ENCODE results near the gene SUCLG2. TPM values are rescaled to one million over a fixed set of nuclear protein-coding genes. Genes with fewer than 3 reads are reported as not detected.

The SUCLG2 gene
- total and polyA plus RNA-seq, 10 of the 15 experiments (the other 5 are each of a cell fraction or from before 2014, with no cell fraction given): 17.8 to 50.9 (median 37.2) TPM

DNA sequence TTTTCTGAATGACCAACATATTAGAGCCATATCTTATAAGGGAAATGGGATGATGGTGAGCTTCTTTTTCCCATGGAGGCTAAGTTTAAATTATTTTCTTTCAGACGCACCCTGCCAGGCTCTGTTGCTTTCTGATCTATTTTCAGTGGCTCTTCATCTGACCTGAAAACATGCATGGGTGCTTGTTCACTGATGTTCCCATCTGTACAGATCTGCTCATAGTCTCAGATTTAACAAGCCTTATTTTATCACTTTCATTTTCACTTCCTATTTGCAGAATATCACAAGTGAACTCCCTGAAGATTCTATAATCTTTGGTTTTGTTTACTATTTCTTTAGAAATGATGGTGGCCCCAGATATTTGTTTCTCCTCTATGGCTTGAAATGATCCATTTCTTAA is 31.1 kb upstream of the SUCLG2 start (continued):
- TF ChIP-seq, protein P1, sequence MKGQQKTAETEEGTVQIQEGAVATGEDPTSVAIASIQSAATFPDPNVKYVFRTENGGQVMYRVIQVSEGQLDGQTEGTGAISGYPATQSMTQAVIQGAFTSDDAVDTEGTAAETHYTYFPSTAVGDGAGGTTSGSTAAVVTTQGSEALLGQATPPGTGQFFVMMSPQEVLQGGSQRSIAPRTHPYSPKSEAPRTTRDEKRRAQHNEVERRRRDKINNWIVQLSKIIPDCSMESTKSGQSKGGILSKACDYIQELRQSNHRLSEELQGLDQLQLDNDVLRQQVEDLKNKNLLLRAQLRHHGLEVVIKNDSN (IDR thresholded peaks at IDR 0.05; ENCODE audit: borderline replicate concordance, extremely low read length, insufficient read depth, low read depth, low read length): no peak
- TF ChIP-seq PAX5 (IDR thresholded peaks at IDR 0.05; ENCODE audit: borderline replicate concordance, low read depth, low read length) (0 out of 2 replicates have a peak, but pooled peaks have one; percentile 26), CHD2 (IDR thresholded peaks at IDR 0.05; ENCODE audit: borderline replicate concordance, low read depth, low read length) (no peak), IKZF2 (IDR thresholded peaks at IDR 0.05) (peak; percentile 29 to 58; a peak in 2 of 4 replicates), ETV6 (conservative IDR thresholded peaks at IDR 0.05 in 1 of 2, IDR thresholded peaks at IDR 0.05 in 1 of 2; ENCODE audit: borderline replicate concordance in 1 of 2, low read depth in 1 of 2) (0 out of 4 replicates have a peak, but pooled peaks of 1 of the 2 experiments have one; percentile 31), BMI1 (IDR thresholded peaks at IDR 0.05; ENCODE audit: borderline replicate concordance) (no peak), EZH2 (IDR thresholded peaks at IDR 0.05; ENCODE audit: borderline replicate concordance, control insufficient read depth, low read depth, low read length) (no peak), SREBF1 (IDR thresholded peaks at IDR 0.05; ENCODE audit: low read length) (no peak), MEF2A (IDR thresholded peaks at IDR 0.05; ENCODE audit: insufficient read depth, low read depth, low read length) (peak; percentile 85), TBL1XR1 (IDR thresholded peaks at IDR 0.05; ENCODE audit: low read depth, low read length) (peak; percentile 73; the same call in 1 of the 2 replicates), FOXM1 (IDR thresholded peaks at IDR 0.05; ENCODE audit: low read depth, low read length) (peak; percentile 24; the same call in 1 of the 2 replicates), HDAC6 (IDR thresholded peaks at IDR 0.05; ENCODE audit: unreplicated experiment) (no peak)
- TF ChIP-seq, protein P2, sequence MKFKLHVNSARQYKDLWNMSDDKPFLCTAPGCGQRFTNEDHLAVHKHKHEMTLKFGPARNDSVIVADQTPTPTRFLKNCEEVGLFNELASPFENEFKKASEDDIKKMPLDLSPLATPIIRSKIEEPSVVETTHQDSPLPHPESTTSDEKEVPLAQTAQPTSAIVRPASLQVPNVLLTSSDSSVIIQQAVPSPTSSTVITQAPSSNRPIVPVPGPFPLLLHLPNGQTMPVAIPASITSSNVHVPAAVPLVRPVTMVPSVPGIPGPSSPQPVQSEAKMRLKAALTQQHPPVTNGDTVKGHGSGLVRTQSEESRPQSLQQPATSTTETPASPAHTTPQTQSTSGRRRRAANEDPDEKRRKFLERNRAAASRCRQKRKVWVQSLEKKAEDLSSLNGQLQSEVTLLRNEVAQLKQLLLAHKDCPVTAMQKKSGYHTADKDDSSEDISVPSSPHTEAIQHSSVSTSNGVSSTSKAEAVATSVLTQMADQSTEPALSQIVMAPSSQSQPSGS (IDR thresholded peaks at IDR 0.05; ENCODE audit: low read length): 0 out of 2 replicates have a peak, but pooled peaks have one; percentile 45
- TF ChIP-seq, protein P3, sequence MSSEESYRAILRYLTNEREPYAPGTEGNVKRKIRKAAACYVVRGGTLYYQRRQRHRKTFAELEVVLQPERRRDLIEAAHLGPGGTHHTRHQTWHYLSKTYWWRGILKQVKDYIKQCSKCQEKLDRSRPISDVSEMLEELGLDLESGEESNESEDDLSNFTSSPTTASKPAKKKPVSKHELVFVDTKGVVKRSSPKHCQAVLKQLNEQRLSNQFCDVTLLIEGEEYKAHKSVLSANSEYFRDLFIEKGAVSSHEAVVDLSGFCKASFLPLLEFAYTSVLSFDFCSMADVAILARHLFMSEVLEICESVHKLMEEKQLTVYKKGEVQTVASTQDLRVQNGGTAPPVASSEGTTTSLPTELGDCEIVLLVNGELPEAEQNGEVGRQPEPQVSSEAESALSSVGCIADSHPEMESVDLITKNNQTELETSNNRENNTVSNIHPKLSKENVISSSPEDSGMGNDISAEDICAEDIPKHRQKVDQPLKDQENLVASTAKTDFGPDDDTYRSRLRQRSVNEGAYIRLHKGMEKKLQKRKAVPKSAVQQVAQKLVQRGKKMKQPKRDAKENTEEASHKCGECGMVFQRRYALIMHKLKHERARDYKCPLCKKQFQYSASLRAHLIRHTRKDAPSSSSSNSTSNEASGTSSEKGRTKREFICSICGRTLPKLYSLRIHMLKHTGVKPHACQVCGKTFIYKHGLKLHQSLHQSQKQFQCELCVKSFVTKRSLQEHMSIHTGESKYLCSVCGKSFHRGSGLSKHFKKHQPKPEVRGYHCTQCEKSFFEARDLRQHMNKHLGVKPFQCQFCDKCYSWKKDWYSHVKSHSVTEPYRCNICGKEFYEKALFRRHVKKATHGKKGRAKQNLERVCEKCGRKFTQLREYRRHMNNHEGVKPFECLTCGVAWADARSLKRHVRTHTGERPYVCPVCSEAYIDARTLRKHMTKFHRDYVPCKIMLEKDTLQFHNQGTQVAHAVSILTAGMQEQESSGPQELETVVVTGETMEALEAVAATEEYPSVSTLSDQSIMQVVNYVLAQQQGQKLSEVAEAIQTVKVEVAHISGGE (CRISPR knock-in tag; IDR thresholded peaks at IDR 0.05): no peak
